DMS79 (cell line): ENCODE measurements around the gene RNH1.

Source experiments
- DNase-seq: peaks from one replicate; lab custom pipeline; 2025; lab: John Stamatoyannopoulos, UW

The RNH1 gene

GRCh38 chr11:499201-500076, 7.6 kb downstream of the RNH1 start:
- DNase-seq = no peak

GRCh38 chr11:498297-499181, 8.5 kb downstream of the RNH1 start:
- no peak for DNase-seq

GRCh38 chr11:497565-498296, 9.3 kb downstream of the RNH1 start:
- no peak for DNase-seq

GRCh38 chr11:496834-497564, 10.0 kb downstream of the RNH1 start:
- no peak for DNase-seq

GRCh38 chr11:495537-495931, 11.5 kb downstream of the RNH1 start:
- no peak for DNase-seq

- DNase-seq = no peak
Observed at GRCh38 chr11:494761-495536, 12.1 kb downstream of the RNH1 start.

- DNase-seq = no peak
Observed at GRCh38 chr11:492427-493226, 14.4 kb downstream of the RNH1 start.

GRCh38 chr11:491358-491757, 15.7 kb downstream of the RNH1 start:
- no peak for DNase-seq

GRCh38 chr11:490930-491260, 16.1 kb downstream of the RNH1 start:
- DNase-seq = no peak

GRCh38 chr11:490186-490929, 16.7 kb downstream of the RNH1 start:
- DNase-seq = no peak

- no peak for DNase-seq
Observed at GRCh38 chr11:489610-490185, 17.3 kb downstream of the RNH1 start.

GRCh38 chr11:488992-489391, 18.1 kb downstream of the RNH1 start:
- DNase-seq = no peak

GRCh38 chr11:488579-488978, 18.5 kb downstream of the RNH1 start:
- no peak for DNase-seq

GRCh38 chr11:488062-488461, 19.0 kb downstream of the RNH1 start:
- DNase-seq = no peak

- no peak for DNase-seq
Observed at GRCh38 chr11:487571-488021, 19.4 kb downstream of the RNH1 start.

- DNase-seq = no peak
Observed at GRCh38 chr11:486189-486588, 20.9 kb downstream of the RNH1 start.

GRCh38 chr11:484616-485015, 22.4 kb downstream of the RNH1 start:
- no peak for DNase-seq

GRCh38 chr11:479311-479710, 27.7 kb downstream of the RNH1 start:
- no peak for DNase-seq
